ENCODE measurements around the gene GNG12.

- TF ChIP-seq POLR2A (IDR thresholded peaks at IDR 0.05) (no peak), CTCF (IDR thresholded peaks at IDR 0.05) (no peak), POLR2AphosphoS5 (IDR thresholded peaks at IDR 0.05) (no peak)
These were observed 78.7 kb downstream of the GNG12 start for GRCh38 chr1:67754526-67754920.
